T1000 (cell line): ENCODE results near the gene ABCD2.
"Not testable (repeated sequence)": the region's sequence is repeated elsewhere in the genome, so short reads cannot be mapped to it uniquely, and the experiment has no call there.

Source experiments
- DNase-seq: peaks from one replicate; lab custom pipeline; 2025; ENCODE audit warnings: mixed read lengths; lab: John Stamatoyannopoulos, UW

The ABCD2 gene

GRCh38 chr12:39533951-39534350 is 85.7 kb downstream of the ABCD2 start:
- no peak for DNase-seq

GRCh38 chr12:39532448-39532847 is 87.2 kb downstream of the ABCD2 start:
- no peak for DNase-seq

- no peak for DNase-seq
Observed at GRCh38 chr12:39526974-39527373, 92.6 kb downstream of the ABCD2 start.

GRCh38 chr12:39522167-39522566 is 97.4 kb downstream of the ABCD2 start:
- not testable (repeated sequence) for DNase-seq

GRCh38 chr12:39510001-39510400 is 109.6 kb downstream of the ABCD2 start:
- no peak for DNase-seq

GRCh38 chr12:39505554-39505953 is 114.0 kb downstream of the ABCD2 start:
- no peak for DNase-seq

- no peak for DNase-seq
Observed at GRCh38 chr12:39505023-39505422, 114.6 kb downstream of the ABCD2 start.

GRCh38 chr12:39503439-39503838 is 116.2 kb downstream of the ABCD2 start:
- DNase-seq: no peak

GRCh38 chr12:39502726-39503125 is 116.9 kb downstream of the ABCD2 start:
- no peak for DNase-seq
